A549 (cell line): ENCODE data around the gene TRAF1.

Source experiments
- CTCF ChIP-seq: fragments of >200 bp; sonication (Bioruptor Twin); formaldehyde crosslinking; IDR thresholded peaks from 3 replicates; pipeline ENCODE4 v1.5.1; 2016
- HMGXB4 ChIP-seq: fragments of 250-450 bp; sonication (Bioruptor Pico); IDR thresholded peaks from 2 replicates; pipeline ENCODE4 v1.5.0; 2021; ENCODE audit warnings: mild to moderate bottlenecking, moderate library complexity, borderline replicate concordance
- NR3C1 ChIP-seq: fragments of >200 bp; sonication (Bioruptor Twin); formaldehyde crosslinking; IDR thresholded peaks from 3 replicates; pipeline ENCODE4 v1.6.1; 2017
- POLR2A ChIP-seq: IDR thresholded peaks from 2 replicates; pipeline ENCODE4 v1.6.1; 2012; ENCODE audit warnings: mild to moderate bottlenecking, low read length

- TF ChIP-seq HMGXB4 (CRISPR knock-in tag) (no peak), POLR2A (no peak), CTCF (no peak), NR3C1 (no peak)
Measured at GRCh38 chr9:120938851-120939250, 12.3 kb upstream of the TRAF1 start.
